NCI-H2196 (cell line): Measurements from ENCODE around the gene GPATCH8.
A peak's percentile ranks its signal among the peaks of the same experiment; 100 is the strongest.

Source experiments
- DNase-seq: peaks from one replicate; lab custom pipeline; 2025; ENCODE audit not compliant: unreplicated experiment; lab: John Stamatoyannopoulos, UW

Gene GPATCH8

DNA sequence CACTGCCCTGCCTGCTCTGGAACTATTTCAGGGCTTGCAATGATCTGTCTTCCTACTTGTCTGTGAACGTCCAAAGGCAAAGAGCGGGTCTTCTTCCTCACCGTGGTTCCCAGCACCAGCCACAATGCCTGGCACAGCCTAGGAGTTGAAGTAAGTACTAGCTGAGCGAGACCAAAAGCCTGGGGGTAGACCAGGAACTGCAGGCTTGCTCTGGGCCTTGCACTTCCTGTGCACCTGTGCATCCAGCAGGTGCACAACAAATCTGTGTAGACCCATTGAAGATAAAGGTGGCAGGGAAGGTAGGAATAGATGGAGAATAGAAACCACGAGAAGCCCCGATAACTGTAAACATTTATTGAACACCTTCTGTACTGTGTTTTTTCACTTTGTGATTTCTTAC is 144.2 kb downstream of the GPATCH8 start:
- DNase-seq, result no peak

DNA sequence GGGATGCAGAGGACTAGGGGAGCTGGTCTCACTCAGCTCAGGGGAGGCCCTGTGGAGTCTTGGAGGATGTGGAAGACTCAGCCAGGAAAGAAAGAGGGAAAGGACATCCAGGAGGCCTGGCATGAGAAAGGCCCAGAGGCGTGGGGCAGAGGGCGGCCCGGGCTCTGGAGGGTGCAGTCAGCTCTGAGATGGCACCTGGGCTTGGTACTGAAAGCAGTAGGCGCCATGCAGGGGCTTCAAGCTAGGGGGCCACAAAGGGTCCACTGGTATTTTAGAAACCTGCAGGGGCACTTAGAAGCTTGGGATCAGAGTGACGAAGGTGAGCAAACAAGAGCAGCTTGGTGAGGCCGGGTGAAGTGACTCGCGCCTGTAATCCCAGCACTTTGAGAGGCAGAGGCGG is 145.1 kb downstream of the GPATCH8 start:
- no peak for DNase-seq

DNA sequence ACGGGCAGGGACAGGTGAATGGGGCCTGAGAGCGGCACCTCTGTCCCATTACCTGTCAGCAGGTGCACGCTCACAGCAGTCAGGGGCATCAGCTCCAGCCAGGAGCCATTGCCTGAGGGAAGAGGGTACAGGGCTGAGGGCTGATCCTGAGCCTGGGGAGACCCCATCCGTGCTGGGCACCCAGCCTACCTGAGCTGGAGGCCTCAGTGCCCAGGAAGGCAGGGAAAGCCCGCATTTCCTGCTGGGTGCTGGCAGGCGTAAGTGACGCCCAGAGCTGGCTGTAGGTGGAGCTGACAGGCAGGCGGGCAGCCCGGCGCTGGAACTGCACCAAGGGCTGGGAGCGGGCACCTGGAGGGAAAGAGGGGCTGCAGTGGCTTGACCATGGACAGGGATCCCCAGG is 147.0 kb downstream of the GPATCH8 start:
- DNase-seq, result no peak

DNA sequence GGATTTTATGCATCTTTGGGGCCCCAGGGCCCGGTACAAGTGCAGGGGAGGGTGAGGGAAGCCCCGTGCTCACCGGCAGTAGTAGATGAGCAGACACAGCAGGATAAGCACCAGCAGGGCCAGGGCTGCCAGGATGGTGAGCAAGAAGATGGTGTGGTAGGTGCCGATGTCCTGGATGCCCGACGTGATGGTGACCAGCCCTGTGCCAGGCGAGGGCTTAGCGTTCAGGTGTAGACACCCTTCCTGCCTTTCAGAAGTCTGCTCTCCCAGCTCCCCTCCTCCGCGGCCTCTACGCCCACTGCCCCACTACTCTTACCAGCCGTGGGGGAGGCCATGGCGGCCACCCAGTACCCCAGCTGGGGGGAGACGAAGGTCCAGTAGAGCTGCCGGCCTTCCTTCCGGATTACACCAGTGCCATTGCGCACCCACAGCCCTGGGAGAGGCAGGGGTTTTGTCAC is 147.5 kb downstream of the GPATCH8 start:
- DNase-seq, result no peak

DNA sequence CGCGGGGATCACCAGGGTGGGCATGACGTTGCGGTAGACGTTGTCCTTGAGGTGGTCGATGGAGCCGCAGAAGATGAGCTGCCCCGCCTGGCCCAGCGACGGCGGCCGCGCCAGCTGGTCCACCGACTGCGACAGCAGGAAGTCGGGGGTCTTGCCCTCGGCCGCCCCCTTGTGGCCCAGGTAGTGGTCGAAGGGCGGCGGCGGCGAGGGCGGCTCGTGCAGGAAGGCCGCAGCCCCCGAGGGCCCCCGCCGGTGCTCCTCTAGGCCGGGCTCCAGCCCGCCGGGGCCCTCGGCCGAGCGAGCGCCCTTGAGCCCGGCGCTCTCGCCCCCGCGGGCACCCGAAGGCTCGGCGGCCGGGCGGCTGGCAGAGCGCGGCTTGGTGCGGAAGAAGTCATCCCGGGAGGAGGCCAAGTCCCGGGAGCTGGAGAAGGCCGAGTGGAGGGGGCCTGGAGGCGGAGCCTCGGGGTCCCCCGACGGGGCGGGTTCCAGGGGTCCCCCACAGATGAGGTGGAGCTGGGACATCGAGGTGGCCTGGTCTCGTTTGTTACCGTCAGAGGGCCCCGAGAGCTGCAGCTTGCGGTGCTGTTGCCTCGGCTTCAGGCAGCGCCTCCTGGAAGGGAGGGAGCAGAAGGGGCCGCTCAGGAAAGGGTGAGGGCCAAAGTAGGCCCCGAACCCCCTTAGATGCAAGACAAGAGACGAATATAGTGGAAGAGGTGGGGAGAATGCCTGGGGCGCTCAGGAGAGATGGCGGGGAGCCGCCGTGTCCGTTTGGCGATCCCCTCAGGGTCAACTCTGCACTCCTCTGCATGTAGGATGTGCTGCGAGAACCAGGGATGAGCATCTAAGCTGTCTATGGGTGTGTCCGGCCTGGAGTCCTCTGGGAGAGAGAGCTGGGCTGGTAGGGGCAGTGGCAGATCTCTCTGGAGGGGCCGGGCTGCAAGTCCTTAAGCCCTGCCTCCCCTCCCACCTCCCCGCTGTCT is 148.3 kb downstream of the GPATCH8 start:
- no peak for DNase-seq

DNA sequence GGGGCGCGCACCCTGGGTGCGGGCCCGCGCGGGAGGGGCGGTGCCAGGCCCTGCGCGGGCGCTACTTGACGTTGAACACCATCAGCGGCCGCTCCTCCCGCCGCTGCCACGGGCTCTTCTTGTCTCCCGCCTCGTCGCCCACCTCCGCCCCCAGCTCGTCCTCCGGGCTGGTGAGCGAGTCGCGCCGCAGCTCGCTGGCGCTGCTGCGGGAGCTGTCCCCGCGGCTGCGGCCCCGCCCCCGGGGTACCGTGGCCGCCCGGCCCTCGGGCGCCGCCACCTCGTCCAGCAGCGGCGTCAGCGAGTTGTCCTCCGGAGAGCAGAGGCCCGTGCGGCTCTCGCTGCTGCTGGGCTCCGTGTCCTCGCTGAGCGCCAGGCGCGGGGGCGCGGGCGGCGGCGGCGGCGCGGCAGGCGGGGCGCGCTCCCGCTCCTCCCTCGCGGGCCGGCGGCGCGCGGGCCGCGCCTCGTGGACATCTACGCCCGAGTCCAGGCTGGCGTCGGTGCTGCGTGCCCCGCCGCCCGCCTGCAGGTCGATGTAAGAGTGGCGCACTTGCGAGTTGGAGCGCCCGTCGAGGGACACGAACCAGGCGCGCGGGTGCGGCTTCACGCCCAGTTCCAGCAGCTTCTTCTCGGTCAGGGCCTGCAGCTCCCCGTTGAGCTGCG is 149.4 kb downstream of the GPATCH8 start:
- no peak for DNase-seq

DNA sequence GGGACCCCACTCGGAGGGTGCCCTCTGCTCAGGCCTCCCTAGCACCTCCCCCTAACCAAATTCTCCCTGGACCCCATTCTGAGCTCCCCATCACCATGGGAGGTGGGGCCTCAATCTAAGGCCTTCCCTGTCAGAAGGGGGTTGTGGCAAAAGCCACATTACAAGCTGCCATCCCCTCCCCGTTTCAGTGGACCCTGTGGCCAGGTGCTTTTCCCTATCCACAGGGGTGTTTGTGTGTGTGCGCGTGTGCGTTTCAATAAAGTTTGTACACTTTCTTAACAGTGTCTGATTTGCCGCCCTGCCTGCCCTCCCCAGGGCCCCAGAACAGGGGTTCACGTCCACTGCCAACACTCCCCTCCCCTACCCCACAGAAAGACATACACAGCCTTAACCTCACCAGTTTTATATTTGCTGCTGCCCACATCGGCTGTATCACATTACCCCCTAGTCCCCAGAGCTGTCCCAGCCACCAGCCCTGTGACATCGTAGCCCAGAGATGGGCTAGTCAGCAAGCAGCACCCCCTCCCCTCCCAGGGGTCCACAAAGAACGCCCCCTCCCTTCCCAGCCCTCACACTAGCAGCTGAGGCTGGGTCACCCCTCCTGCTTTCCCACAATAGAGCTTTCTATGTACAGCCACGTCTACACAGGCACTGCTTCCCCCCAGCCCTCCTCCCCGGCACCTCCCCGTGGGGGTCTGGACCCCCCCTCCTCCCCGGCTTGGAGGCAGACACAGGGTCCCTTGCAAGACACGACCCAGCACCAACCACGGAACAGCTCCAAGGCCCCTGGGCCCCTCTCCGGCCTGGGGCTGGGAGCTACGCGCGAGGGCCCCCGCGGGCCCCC is 150.2 kb downstream of the GPATCH8 start:
- DNase-seq, result no peak

DNA sequence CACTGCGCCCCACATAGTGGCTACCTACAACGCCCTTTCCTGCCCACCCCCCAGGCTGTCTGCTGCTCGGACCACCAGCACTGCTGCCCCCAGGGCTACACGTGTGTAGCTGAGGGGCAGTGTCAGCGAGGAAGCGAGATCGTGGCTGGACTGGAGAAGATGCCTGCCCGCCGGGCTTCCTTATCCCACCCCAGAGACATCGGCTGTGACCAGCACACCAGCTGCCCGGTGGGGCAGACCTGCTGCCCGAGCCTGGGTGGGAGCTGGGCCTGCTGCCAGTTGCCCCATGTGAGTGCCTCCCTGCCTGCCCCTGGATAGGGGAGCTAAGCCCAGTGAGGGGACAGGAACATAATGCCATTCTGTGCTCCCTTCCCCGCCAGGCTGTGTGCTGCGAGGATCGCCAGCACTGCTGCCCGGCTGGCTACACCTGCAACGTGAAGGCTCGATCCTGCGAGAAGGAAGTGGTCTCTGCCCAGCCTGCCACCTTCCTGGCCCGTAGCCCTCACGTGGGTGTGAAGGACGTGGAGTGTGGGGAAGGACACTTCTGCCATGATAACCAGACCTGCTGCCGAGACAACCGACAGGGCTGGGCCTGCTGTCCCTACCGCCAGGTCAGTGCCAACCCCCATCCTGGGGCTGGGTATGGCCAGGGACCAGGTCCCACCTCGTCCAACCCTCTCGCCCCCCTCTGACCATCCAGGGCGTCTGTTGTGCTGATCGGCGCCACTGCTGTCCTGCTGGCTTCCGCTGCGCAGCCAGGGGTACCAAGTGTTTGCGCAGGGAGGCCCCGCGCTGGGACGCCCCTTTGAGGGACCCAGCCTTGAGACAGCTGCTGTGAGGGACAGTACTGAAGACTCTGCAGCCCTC is 151.0 kb downstream of the GPATCH8 start:
- DNase-seq, result no peak

DNA sequence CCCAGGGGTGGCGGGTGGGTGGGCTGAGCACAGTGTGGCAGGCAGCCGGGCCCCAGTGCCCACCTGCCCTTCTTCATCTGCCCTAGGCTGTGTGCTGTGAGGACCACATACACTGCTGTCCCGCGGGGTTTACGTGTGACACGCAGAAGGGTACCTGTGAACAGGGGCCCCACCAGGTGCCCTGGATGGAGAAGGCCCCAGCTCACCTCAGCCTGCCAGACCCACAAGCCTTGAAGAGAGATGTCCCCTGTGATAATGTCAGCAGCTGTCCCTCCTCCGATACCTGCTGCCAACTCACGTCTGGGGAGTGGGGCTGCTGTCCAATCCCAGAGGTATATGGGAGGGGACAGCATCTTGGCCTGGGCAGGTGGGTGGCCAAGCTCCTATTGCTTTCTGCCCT is 151.7 kb downstream of the GPATCH8 start:
- no peak for DNase-seq

DNA sequence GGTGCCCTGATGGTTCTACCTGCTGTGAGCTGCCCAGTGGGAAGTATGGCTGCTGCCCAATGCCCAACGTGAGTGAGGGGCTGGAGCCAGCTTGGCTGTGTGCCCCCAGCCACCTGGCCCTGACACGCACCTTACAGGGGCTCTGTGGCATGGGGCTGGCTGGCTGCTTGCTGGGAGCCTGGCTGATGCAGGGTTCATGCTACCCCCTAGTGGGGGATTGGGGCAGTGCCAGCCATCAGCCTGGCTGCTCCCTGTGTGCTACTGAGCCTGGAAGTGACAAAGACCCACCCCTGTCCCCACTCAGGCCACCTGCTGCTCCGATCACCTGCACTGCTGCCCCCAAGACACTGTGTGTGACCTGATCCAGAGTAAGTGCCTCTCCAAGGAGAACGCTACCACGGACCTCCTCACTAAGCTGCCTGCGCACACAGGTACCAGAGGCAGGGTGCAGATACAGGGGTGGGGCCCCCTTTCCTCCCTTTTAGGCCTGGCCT is 152.4 kb downstream of the GPATCH8 start:
- DNase-seq, result peak; percentile 56

DNA sequence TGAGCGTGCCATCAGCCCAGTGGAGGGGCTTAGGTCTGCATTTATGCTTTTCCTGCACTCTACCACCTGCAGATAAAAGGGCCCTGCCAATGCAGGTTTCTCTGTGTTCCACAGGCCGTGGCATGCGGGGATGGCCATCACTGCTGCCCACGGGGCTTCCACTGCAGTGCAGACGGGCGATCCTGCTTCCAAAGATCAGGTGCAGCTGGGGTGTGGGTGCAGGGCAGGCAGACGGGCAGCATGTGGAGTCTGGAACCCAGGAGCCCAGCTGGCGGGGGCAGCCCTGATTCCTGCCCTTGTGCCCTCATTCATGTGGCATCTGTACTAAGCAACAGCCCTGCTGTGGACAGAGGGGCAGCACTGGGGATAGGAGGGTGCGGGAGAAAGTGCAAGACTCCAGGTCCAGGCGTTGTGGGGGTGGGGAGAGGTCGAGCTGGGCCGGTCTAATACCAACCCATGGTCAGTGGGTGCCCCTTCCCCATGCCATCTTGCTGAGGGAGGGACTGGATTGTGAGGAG is 153.6 kb downstream of the GPATCH8 start:
- DNase-seq, result no peak

DNA sequence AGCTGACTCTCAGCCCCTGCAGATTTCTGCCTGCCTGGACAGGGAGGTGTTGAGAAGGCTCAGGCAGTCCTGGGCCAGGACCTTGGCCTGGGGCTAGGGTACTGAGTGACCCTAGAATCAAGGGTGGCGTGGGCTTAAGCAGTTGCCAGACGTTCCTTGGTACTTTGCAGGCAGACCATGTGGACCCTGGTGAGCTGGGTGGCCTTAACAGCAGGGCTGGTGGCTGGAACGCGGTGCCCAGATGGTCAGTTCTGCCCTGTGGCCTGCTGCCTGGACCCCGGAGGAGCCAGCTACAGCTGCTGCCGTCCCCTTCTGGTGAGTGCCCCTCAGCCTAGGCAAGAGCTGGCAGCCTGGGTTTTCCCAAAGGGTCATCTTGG is 154.2 kb downstream of the GPATCH8 start:
- no peak for DNase-seq

DNA sequence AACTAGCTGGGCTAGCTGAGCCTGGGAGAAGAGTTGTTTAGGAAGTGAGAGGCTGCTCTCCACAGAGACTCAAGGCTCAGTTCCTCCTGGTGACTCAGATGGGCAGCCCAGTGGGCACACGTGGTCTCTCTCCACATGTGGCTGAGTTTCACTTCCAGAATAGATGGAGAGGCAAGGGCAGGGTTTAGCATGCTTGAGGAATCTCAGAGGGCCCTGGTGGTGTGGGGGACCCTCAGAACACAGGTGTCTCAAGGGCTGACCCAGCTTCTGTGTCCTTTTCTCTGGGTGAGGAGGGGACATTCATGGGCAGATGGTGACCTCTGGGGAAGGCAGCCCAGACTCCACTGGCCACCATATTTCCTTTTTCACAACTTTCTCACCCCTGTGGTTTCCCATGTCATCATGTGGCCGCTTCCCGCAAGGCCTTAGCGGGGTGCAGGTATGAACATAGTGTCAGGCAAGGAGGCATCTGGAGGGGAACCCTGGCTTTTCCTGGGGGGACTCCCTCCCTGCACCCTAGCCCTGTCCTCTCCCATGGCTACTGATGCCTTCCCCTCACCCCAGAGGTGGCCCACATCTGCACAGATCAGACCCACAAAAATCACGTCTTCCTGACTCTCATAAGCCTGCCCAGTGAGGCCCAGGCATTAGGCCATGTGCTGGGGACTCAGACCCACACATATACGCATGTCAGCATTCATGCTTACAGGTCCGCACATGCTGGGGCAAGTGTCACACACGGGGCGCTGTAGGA is 154.8 kb downstream of the GPATCH8 start:
- DNase-seq, result no peak
